LNCaP clone FGC (cell line): ENCODE measurements around the gene OPA1.

Source experiments
- DNase-seq: peaks from one replicate; pipeline ENCODE4 v3.0.0-alpha.2; 2011; ENCODE audit warnings: low read depth
- H3K4me3 ChIP-seq: 2 replicates; pipeline ENCODE4 v1.5.1; 2011; ENCODE audit warnings: mild to moderate bottlenecking, low read depth, low read length, control low read depth
- CTCF ChIP-seq: IDR thresholded peaks from 2 replicates; pipeline ENCODE4 v1.5.1; 2012; ENCODE audit warnings: mild to moderate bottlenecking; ENCODE audit not compliant: control insufficient read depth, insufficient read depth; ENCODE audit errors: extremely low read depth

Gene OPA1

GRCh38 chr3:193645806-193646205 lies 52.8 kb downstream of the OPA1 start:
- TF ChIP-seq CTCF, result no peak
- DNase-seq, result no peak
- H3K4me3 ChIP-seq, result no peak overlapping the region

GRCh38 chr3:193648542-193649076 lies 55.6 kb downstream of the OPA1 start:
- no peak for TF ChIP-seq CTCF
- no peak for DNase-seq
- H3K4me3 ChIP-seq, result no peak overlapping the region

GRCh38 chr3:193650585-193650984 lies 57.6 kb downstream of the OPA1 start:
- no peak for DNase-seq
- no peak overlapping the region for H3K4me3 ChIP-seq
- no peak for TF ChIP-seq CTCF

- DNase-seq, result no peak
- TF ChIP-seq CTCF, result no peak
- no peak overlapping the region for H3K4me3 ChIP-seq
Observed at GRCh38 chr3:193655831-193656433, 62.9 kb downstream of the OPA1 start.

GRCh38 chr3:193656445-193656844 lies 63.4 kb downstream of the OPA1 start:
- H3K4me3 ChIP-seq, result no peak overlapping the region
- TF ChIP-seq CTCF, result no peak
- DNase-seq, result no peak

GRCh38 chr3:193656878-193657282 lies 63.9 kb downstream of the OPA1 start:
- no peak for DNase-seq
- TF ChIP-seq CTCF, result no peak
- no peak overlapping the region for H3K4me3 ChIP-seq

- no peak for TF ChIP-seq CTCF
- H3K4me3 ChIP-seq, result no peak overlapping the region
- DNase-seq, result no peak
Observed at GRCh38 chr3:193660171-193660570, 67.2 kb downstream of the OPA1 start.
